GM12874 (cell line): ENCODE data around the gene TSPEAR.

Experiments used
- CTCF ChIP-seq: IDR thresholded peaks from 2 replicates; pipeline ENCODE4 v1.5.1; 2011; ENCODE audit warnings: low read depth, mild to moderate bottlenecking, control low read depth, low read length, moderate library complexity; ENCODE audit not compliant: insufficient read depth

The TSPEAR gene

DNA sequence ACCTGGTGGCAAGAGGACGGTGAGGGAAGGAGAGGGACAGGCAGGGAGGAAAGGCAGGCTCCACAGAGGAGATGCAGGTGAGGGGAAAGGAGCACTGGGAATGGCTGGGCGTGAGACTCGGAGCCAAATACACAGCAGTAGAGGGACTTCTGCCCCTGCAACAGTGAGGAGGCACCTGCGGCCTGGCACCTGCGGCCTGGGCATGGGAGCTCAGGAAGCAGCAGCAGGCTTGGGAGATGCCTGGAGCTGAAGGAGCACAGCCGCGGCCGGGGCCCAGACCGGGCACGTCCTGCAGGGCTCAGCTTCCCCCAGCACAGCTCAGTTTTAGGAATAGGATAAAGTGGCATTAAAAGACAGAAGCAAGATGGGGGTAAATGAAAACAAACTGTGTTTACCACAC is 20.9 kb upstream of the TSPEAR start:
- no peak for TF ChIP-seq CTCF

DNA sequence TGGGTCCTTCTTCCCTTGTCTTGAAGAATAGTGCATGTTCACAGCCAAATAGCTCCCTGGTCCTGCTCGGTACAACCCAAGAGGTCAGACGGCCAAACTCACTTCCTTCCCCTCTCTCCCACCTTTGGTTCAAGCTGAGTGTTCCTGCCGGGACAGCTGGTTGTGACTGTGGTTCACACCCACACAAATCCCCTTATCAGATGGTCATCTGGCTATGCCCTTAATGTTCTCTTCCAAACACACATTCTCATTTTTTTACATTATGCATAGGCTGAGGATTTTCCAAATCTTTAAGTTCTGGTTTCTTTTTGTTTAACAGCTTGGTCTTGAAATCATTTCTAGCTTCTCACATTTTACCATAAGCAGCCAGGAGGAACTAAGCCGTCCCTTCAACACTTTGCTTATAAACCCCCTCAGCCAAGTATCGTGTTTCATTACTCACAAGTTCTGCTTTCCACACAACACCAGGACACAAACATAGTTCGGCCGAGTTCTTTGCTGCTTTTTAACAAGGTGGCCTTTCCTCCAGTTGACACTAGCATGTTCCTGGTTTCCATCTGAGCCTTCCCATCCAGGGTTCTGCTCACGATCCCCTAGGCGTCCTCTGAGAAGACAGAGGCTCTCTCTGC is 19.7 kb upstream of the TSPEAR start:
- no peak for TF ChIP-seq CTCF

DNA sequence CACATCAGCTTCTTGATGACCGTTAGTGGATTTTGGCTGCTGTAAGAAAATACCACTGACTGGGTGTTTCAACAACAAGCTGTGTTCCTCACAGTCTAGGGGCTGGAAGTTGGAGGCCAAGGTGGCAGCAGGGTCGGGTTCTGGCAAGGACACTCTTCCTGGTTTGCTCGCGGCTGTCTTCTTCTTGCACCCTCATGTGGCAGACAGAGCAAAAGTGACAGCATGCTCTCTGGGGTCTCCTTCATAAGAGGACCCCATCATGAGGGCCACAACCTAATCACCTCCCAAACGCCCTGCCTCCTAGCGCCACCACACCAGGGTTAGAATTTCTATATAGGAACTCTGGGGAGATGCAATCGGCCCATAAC is 18.6 kb upstream of the TSPEAR start:
- TF ChIP-seq CTCF, result no peak

DNA sequence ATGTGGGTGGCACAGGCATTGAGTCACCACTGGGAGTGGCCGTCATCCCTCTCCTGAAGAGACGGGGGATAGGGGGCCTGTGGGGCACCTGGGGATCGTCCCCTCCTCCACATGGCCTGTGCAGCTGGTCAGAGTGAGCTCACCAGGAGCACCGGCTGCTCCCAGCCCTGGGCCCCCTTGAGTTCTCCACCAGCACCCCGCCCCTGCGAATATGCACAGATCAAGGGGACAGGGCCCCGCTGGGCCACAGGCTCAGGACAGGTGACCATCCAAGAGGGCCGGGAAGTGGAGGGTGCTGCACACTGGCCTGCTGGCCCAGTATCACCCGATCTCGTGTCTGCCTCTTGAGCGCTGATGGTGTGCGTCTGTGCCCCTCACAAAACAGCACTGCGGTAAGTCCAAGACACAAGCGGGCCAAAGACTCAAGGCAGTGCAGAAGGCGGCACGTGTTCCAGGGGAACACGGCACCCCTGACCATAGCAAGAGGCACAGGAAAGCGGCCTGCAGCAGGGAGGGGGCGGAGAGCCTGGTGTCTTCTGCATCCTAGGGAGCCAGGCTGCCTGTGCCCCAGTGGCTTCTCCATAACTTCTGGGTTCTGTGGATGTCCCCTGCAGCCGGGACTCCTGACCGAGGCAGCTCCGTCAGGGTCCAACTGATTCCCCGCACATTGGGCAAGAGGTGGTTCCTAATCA is 18.1 kb upstream of the TSPEAR start:
- no peak for TF ChIP-seq CTCF

GRCh38 chr21:44728716-44729115 is 17.3 kb upstream of the TSPEAR start:
- TF ChIP-seq CTCF, result no peak

DNA sequence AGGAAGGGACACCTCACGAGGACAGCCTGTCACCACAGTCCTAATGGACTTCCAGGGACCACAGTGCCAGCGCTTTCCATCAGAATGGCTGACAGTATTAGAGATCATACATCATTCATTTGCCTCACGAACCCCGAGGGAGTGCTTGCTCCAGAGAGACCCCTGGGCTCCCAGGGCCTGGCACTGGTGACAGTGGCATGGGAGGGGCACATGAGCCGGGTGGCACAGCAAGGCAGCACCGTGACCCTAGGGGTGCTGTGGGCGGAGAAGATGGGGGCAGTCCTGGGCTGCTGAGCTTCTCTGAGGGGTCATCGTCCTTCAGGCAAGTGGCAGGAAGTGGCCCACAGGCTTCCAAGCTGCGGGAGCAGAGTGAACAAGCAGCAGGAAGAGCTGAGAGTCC is 16.4 kb upstream of the TSPEAR start:
- no peak for TF ChIP-seq CTCF

DNA sequence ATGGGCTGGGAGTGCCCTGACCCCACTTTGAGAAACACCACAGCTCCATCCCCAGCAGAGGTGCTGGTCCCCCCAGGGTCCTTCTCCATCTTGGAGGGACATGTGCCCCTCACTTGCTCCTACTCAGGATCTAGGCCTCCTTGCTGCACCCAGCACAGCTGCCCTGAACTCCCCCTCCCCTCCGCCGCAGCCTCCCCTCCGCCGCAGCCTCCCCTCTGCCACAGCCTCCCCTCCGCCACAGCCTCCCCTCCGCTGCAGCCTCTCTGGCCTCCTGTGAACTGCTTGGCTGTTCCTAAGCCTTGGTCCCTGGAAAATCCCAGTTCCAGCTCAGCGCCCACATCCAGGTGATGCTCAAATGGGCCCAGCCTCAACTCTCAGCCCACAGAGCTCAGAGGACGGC is 15.9 kb upstream of the TSPEAR start:
- no peak for TF ChIP-seq CTCF
